Stimulated activated naive CD8-positive, alpha-beta T cell treated with anti-CD3 and anti-CD28 coated beads, Interleukin-15, amount 100 ng/mL, for 72 hours (primary cell): ENCODE results near the gene CYREN.
A peak's percentile ranks its signal among the peaks of the same experiment; 100 is the strongest.
"Not testable (repeated sequence)": the region's sequence is repeated elsewhere in the genome, so short reads cannot be mapped to it uniquely, and the experiment has no call there.

Source experiments
- ATAC-seq: fragments of 150-1000 bp; cut with Tn5 transposase; 2 replicates; pipeline ENCODE4 v1.10.0; 2021; ENCODE audit warnings: mild to moderate bottlenecking, moderate library complexity
- DNase-seq, 2 donors: peaks; one replicate each; pipeline ENCODE4 v3.0.0; 2021 to 2022
- H3K27ac Mint-ChIP-seq, 2 donors: one replicate each; pipeline ENCODE4 v1.8.0; 2022; ENCODE audit warnings: mild to moderate bottlenecking in 2 of 2, mixed read lengths in 2 of 2, moderate library complexity in 2 of 2
- H3K27me3 Mint-ChIP-seq: one replicate; pipeline ENCODE4 v1.8.0; 2022; ENCODE audit warnings: mixed read lengths
- H3K4me1 Mint-ChIP-seq: one replicate; pipeline ENCODE4 v1.8.0; 2022; ENCODE audit warnings: mild to moderate bottlenecking, mixed read lengths
- H3K4me3 Mint-ChIP-seq, 2 donors: one replicate each; pipeline ENCODE4 v1.8.0; 2022; ENCODE audit warnings: mild to moderate bottlenecking in 2 of 2, mixed read lengths in 2 of 2, moderate library complexity in 1 of 2
- H3K9me3 Mint-ChIP-seq, 2 donors: one replicate each; pipeline ENCODE4 v1.8.0; 2022; ENCODE audit warnings: mixed read lengths in 2 of 2

Gene CYREN

GRCh38 chr7:135143885-135144668, 26.4 kb downstream of the CYREN start:
- no peak for ATAC-seq
- peaks cover 5 to 6% of the 10 kb centered on the region in 2 donors for H3K9me3 Mint-ChIP-seq
- DNase-seq = no peak
- no peaks in the 10 kb centered on the region for H3K27me3 Mint-ChIP-seq
- peak overlapping the region; percentile 30 to 45 for H3K27ac Mint-ChIP-seq
- peaks cover 35% of the 10 kb centered on the region for H3K4me1 Mint-ChIP-seq
- peak overlapping the region in 1 of 2 donors; percentile 16 for H3K4me3 Mint-ChIP-seq

- no peaks in the 10 kb centered on the region for H3K4me1 Mint-ChIP-seq
- no peaks in the 10 kb centered on the region for H3K27me3 Mint-ChIP-seq
- H3K27ac Mint-ChIP-seq = no peak overlapping the region
- no peak for DNase-seq
- peaks cover 0 to 39% of the 10 kb centered on the region in 2 donors for H3K9me3 Mint-ChIP-seq
- no peak overlapping the region for H3K4me3 Mint-ChIP-seq
- ATAC-seq = no peak
Observed at GRCh38 chr7:135129579-135129978, 40.9 kb downstream of the CYREN start.

- ATAC-seq = no peak
- Mint-ChIP-seq H3K27me3 (no peaks in the 10 kb centered on the region), H3K4me1 (no peaks in the 10 kb centered on the region), H3K27ac (no peak overlapping the region), H3K4me3 (no peak overlapping the region), H3K9me3 (peaks cover 0 to 46% of the 10 kb centered on the region in 2 donors)
- DNase-seq = no peak
Observed at GRCh38 chr7:135128931-135129330, 41.6 kb downstream of the CYREN start.

- H3K4me1 Mint-ChIP-seq, H3K4me3 Mint-ChIP-seq, H3K27me3 Mint-ChIP-seq, ATAC-seq, H3K27ac Mint-ChIP-seq, DNase-seq: not testable (repeated sequence)
- peaks cover 17 to 59% of the 10 kb centered on the region in 2 donors for H3K9me3 Mint-ChIP-seq
Observed at GRCh38 chr7:135124631-135125030, 45.9 kb downstream of the CYREN start.

GRCh38 chr7:135121868-135122267, 48.6 kb downstream of the CYREN start:
- H3K27me3 Mint-ChIP-seq = no peaks in the 10 kb centered on the region
- no peak overlapping the region for H3K27ac Mint-ChIP-seq
- no peak for ATAC-seq
- peaks cover 17 to 51% of the 10 kb centered on the region in 2 donors for H3K9me3 Mint-ChIP-seq
- H3K4me3 Mint-ChIP-seq = no peak overlapping the region
- DNase-seq = no peak
- no peaks in the 10 kb centered on the region for H3K4me1 Mint-ChIP-seq

- no peak for ATAC-seq
- no peak for DNase-seq
- no peaks in the 10 kb centered on the region for H3K4me1 Mint-ChIP-seq
- peaks cover 10 to 18% of the 10 kb centered on the region in 2 donors for H3K9me3 Mint-ChIP-seq
- H3K27me3 Mint-ChIP-seq = no peaks in the 10 kb centered on the region
- no peak overlapping the region for H3K27ac Mint-ChIP-seq
- no peak overlapping the region for H3K4me3 Mint-ChIP-seq
Observed at GRCh38 chr7:135117096-135117495, 53.4 kb downstream of the CYREN start.
